Peyer's patch (tissue), 4 donors: ENCODE data around the gene PROK2. TPM values are rescaled to one million over a fixed set of nuclear protein-coding genes. Genes with fewer than 3 reads are reported as not detected.

Source experiments
- DNase-seq, 3 donors: peaks; one replicate each; pipeline ENCODE4 v3.0.0-alpha.2; 2017 to 2019
- H3K27ac ChIP-seq, 4 donors: fragments of 200-600 bp; sonication (generic); one replicate each; pipeline ENCODE4 v1.5.1; 2016 to 2019
- H3K27me3 ChIP-seq, 2 donors: fragments of 200-600 bp; sonication (generic); one replicate each; pipeline ENCODE4 v1.5.1; 2019
- H3K36me3 ChIP-seq, 3 donors: fragments of 200-600 bp; sonication (generic); one replicate each; pipeline ENCODE4 v1.5.1; 2016 to 2019
- H3K4me1 ChIP-seq, 4 donors: fragments of 200-600 bp; sonication (generic); one replicate each; pipeline ENCODE4 v1.5.1; 2016 to 2019
- H3K4me3 ChIP-seq, 4 donors: fragments of 200-600 bp; sonication (generic); 1 replicate in 3 of 4; 2 replicates in 1 of 4; pipeline ENCODE4 v1.5.1; 2016 to 2019; ENCODE audit warnings: mild to moderate bottlenecking in 1 of 4
- H3K9me3 ChIP-seq, 4 donors: fragments of 200-600 bp; sonication (generic); one replicate each; pipeline ENCODE4 v1.5.1; 2016 to 2019; ENCODE audit warnings: mild to moderate bottlenecking in 1 of 4
- CTCF ChIP-seq, 6 experiments: fragments of 450-650 bp in 4 of 6; fragments of 200-600 bp in 2 of 6; sonication (generic) in 1 of 6; IDR thresholded peaks; one replicate each; pipeline ENCODE4 v1.5.1; 2017 to 2019; ENCODE audit warnings: antibody characterized with exemption in 6 of 6, mild to moderate bottlenecking in 3 of 6, moderate library complexity in 1 of 6
- POLR2A ChIP-seq, 2 donors: fragments of 450-650 bp; IDR thresholded peaks; one replicate each; pipeline ENCODE4 v1.5.1; 2017; ENCODE audit warnings: antibody characterized with exemption in 2 of 2, mild to moderate bottlenecking in 2 of 2, moderate library complexity in 2 of 2
- total RNA-seq, 4 donors: library from RNA; depleted of rRNA; stranded (reverse); fragments of >200 nt; gene quantifications; one replicate each; pipeline ENCODE4 v1.1.0, GENCODE V29; 2016

Gene PROK2
- total RNA-seq, 4 donors from 2014 or later: not detected

- no peak for TF ChIP-seq CTCF (IDR thresholded peaks at IDR 0.05)
- H3K36me3 ChIP-seq: no peaks in the 10 kb centered on the region
- peaks cover 0 to 19% of the 10 kb centered on the region in 2 donors for H3K27me3 ChIP-seq
- H3K9me3 ChIP-seq: no peaks in the 10 kb centered on the region
- peaks cover 0 to 13% (median 0%) of the 10 kb centered on the region in 4 donors for H3K4me1 ChIP-seq
- DNase-seq: no peak
- no peak overlapping the region for H3K4me3 ChIP-seq
- no peak overlapping the region for H3K27ac ChIP-seq
These were observed 1.6 kb upstream of the PROK2 start for GRCh38 chr3:71786551-71786950.

- no peak for TF ChIP-seq POLR2A (IDR thresholded peaks at IDR 0.05)
- no peak for DNase-seq
- H3K4me3 ChIP-seq: no peak overlapping the region
- H3K9me3 ChIP-seq: no peaks in the 10 kb centered on the region
- H3K36me3 ChIP-seq: no peaks in the 10 kb centered on the region
- peaks cover 0 to 13% (median 0%) of the 10 kb centered on the region in 4 donors for H3K4me1 ChIP-seq
- H3K27ac ChIP-seq: no peak overlapping the region
- peaks cover 0 to 19% of the 10 kb centered on the region in 2 donors for H3K27me3 ChIP-seq
These were observed 1.2 kb upstream of the PROK2 start for GRCh38 chr3:71786217-71786549.

GRCh38 chr3:71785532-71786216 is 726 bp upstream of the PROK2 start:
- Histone ChIP-seq H3K27ac (no peak overlapping the region), H3K27me3 (peaks cover 0 to 19% of the 10 kb centered on the region in 2 donors), H3K4me3 (peak overlapping the region in 3 of 4 donors; percentile 30 to 56 (median 40)), H3K9me3 (no peaks in the 10 kb centered on the region), H3K4me1 (peaks cover 0 to 13% (median 0%) of the 10 kb centered on the region in 4 donors), H3K36me3 (no peaks in the 10 kb centered on the region)
- no peak for TF ChIP-seq POLR2A (IDR thresholded peaks at IDR 0.05)
- no peak for TF ChIP-seq CTCF (IDR thresholded peaks at IDR 0.05)
- no peak for DNase-seq

GRCh38 chr3:71784201-71784913 is 591 bp downstream of the PROK2 start:
- H3K4me1 ChIP-seq: peaks cover 0 to 13% (median 0%) of the 10 kb centered on the region in 4 donors
- H3K4me3 ChIP-seq: peak overlapping the region; percentile 3 to 56 (median 35)
- H3K9me3 ChIP-seq: no peaks in the 10 kb centered on the region
- H3K27ac ChIP-seq: no peak overlapping the region
- H3K36me3 ChIP-seq: no peaks in the 10 kb centered on the region
- TF ChIP-seq POLR2A (IDR thresholded peaks at IDR 0.05) (no peak), CTCF (IDR thresholded peaks at IDR 0.05) (no peak)
- DNase-seq: no peak
- peaks cover 0 to 19% of the 10 kb centered on the region in 2 donors for H3K27me3 ChIP-seq

- no peaks in the 10 kb centered on the region for H3K36me3 ChIP-seq
- H3K27ac ChIP-seq: no peak overlapping the region
- no peak overlapping the region for H3K4me3 ChIP-seq
- no peak for TF ChIP-seq CTCF (IDR thresholded peaks at IDR 0.05)
- TF ChIP-seq POLR2A (IDR thresholded peaks at IDR 0.05): no peak
- H3K9me3 ChIP-seq: no peaks in the 10 kb centered on the region
- H3K4me1 ChIP-seq: peaks cover 0 to 13% (median 0%) of the 10 kb centered on the region in 4 donors
- peaks cover 0 to 19% of the 10 kb centered on the region in 2 donors for H3K27me3 ChIP-seq
- no peak for DNase-seq
These were observed 1.8 kb downstream of the PROK2 start for GRCh38 chr3:71783152-71783551.

GRCh38 chr3:71780430-71780829 is 4.5 kb downstream of the PROK2 start:
- peaks cover 0 to 15% of the 10 kb centered on the region in 2 donors for H3K27me3 ChIP-seq
- DNase-seq: no peak
- H3K36me3 ChIP-seq: no peaks in the 10 kb centered on the region

More at GRCh38 chr3:71780430-71780829, 4.5 kb downstream of the PROK2 start:
- H3K4me1 ChIP-seq: peaks cover 0 to 12% (median 0%) of the 10 kb centered on the region in 4 donors
- H3K27ac ChIP-seq: no peak overlapping the region
- TF ChIP-seq POLR2A (IDR thresholded peaks at IDR 0.05) (no peak), CTCF (IDR thresholded peaks at IDR 0.05) (no peak)
- no peak overlapping the region for H3K4me3 ChIP-seq
- no peaks in the 10 kb centered on the region for H3K9me3 ChIP-seq
